Ramos (cell line): ENCODE results near the gene GOLGA8J.
"Not testable (repeated sequence)": the region's sequence is repeated elsewhere in the genome, so short reads cannot be mapped to it uniquely, and the experiment has no call there.

Experiments used
- in situ Hi-C: fragments of 300-500 bp; cut with MboI; formaldehyde crosslinking; loops from one replicate; pipeline ENCODE4 v1.14.3; 2022; ENCODE audit warnings: low sequenced_read_pairs; ENCODE audit not compliant: unreplicated experiment

GOLGA8J gene, protein sequence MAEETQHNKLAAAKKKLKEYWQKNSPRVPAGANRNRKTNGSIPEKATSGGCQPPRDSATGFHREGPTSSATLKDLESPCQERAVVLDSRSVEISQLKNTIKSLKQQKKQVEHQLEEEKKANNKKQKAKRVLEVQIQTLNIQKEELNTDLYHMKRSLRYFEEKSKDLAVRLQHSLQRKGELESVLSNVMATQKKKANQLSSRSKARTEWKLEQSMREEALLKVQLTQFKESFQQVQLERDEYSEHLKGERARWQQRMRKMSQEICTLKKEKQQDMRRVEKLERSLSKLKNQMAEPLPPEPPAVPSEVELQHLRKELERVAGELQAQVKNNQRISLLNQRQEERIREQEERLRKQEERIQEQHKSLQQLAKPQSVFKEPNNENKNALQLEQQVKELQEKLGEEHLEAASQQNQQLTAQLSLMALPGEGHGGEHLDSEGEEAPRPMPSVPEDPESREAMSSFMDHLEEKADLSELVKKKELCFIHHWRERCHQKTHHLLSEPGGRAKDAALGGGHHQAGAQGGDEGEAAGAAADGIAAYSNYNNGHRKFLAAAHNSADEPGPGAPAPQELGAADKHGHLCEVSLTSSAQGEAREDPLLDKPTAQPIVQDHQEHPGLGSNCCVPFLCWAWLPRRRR

DNA sequence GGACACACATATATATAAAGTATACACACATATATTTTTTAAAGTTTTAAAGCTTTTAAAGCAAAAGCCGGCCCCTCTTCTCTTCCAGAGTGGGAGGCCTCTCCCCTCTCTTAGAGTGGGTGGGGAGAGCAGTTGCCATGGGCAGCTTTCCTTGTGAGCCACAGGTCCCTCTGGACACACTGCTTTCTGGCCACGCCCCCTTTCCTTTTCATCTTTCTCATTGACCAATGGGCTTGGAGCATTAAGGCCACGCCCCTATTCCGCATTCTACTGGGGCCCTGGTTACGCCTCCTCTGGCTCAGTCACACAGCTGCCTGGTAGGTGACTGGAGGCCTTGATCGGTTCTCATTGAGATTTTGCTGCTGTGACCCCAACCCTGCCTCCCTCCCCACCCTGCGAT, at the start of gene GOLGA8J:
Gene GOLGA8J (plus strand): TSS at position 301 of the 400 bp plus-strand sequence. CDS start 98 bp downstream, at position 399.
- in situ Hi-C loops, result not testable (repeated sequence)

DNA sequence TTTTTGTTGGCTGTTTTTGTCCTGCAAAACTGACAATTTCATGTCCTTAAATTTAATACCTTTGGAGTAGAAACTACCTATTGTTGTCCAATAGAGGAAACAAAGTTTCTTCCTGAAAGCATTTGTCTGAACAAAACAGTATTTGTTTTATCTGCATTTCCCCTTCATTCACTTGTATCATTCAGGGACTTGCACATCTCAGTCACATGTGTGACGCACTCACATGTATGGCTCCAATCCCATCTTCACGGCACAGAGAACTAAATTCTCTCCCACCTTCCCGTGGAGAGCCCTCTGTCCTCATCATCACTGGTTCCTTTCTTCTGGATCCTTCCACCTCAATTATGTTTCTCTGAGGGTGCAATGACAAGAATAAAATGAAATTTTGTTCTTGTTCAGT, 49.5 kb upstream of the GOLGA8J start:
- in situ Hi-C loops, result no loop called here

DNA sequence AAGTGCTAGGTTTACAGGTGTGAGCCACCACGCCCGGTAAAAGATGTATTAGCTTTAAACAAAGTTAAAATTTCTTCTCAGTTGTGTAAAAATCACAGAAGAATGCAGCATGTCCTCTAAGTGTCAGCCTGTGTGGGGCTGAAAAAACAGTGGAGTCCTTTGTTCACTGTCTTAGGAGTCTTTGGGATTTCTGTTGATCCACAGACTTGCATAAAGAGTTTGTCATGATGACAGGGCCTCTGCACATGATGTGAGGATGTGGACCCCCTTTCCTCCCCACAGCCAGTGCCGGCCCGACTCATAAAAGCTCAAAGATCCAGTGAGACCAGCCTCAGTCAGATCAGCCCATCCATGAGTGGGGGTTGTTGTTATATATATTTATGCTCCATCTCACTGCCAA, 49.0 kb upstream of the GOLGA8J start:
- in situ Hi-C loops, result no loop called here

DNA sequence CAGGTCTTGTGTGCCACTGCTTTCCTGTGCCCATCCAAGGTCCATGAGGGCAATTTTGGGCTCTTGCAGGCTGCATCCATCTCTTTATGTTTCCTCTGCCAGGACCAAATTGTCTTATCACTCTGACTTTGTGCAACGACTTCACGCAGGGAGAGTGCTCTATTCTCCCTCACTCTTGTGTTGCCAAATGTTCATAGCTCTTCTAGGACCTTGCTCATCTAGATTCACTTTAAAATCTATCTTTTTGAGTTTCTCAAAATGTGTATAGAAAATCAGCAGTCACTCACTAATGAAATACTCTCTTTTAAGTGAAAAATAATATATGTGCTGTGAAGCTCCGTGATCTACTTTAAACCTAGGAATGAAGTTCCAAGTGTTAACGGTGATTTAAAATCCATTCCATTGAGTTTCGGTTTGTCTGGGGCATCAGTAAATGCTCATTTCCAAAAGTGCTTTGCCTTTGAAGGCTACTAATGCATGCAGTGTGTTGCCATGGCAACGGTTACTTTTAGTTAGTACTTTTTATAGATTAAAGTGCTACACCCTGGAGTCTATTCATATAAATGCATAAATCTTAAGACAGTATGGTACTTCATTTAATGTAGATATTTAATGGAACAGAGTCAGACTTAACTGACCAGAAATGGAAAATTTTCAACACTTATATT, 46.6 kb upstream of the GOLGA8J start:
- in situ Hi-C loops, result no loop called here

DNA sequence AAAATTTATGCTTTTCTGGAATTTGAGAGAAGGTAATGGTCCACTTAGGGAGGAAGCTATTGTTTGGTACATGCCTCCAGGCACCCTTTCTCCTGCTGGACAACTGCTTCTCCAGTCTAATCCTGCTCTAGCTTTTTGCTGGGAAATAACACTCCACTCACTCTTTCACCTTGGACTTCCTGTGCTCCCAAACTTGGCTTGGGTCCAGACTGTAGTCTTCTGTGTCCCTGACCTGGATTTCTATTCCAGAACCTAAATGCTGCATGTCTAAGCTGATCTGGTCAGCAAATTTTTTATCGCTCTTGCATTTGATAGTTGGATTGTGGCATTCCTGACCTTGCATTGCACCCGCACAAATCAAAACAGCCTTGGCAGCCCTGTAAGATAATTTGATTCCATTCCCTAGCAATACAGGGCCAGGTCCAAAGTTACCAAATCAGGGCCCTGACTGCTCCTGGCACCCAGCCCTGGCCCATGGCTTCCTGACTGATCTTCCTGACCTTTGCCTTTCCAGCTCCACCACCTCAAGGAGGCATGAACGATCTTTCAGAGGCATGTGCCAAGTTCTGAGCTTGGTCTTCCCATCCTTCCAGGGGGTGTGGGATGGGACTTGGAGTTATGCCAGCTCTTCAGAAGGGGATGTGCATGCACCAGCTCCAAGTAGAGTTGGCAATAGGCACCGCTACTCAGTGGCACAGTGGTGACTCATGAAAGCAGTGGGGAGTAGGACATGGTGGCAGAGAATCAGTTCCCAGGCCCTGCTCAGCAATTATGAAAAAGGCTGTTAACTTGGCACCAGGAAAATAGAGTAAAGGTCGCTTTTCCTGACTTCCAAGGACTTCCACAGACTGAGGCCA, 43.9 kb upstream of the GOLGA8J start:
- in situ Hi-C loops, result no loop called here

DNA sequence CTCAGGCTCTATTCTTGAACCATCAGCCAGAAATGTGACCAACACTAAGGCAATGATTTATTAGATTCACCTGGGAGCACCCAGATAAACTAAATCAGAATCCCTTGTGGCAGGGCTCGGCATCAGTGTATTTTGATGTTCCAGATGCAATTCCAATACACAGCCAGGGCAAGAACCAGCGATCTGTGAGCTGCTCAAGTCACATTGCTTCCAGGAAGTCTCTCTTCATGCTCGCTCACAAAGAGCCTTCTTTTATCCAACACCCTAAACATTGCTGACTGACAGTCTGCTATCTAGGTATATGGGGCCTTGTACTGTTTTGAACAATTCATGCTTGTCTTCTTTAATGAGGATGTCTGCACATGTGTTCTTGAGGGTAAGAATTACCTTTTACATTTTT, 40.9 kb upstream of the GOLGA8J start:
- in situ Hi-C loops, result no loop called here

DNA sequence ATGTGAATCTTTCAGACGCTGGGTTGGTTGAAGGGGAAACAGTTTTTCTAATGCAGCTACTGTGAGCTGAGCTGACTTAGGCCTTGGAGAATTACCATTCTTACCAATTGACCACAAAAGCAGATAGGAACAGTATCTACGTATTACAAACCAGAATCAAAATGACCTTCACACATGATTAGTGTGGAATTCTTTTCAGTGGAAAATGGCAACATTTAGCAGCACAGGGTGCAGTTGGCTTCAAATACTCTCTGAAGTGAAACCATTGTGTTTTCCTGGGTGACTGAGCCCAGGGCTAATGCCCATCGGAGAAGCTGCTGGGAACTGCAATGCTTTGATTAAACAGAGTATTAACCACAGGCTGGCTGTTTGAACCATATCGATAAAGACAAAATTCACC, 40.2 kb upstream of the GOLGA8J start:
- in situ Hi-C loops, result no loop called here

DNA sequence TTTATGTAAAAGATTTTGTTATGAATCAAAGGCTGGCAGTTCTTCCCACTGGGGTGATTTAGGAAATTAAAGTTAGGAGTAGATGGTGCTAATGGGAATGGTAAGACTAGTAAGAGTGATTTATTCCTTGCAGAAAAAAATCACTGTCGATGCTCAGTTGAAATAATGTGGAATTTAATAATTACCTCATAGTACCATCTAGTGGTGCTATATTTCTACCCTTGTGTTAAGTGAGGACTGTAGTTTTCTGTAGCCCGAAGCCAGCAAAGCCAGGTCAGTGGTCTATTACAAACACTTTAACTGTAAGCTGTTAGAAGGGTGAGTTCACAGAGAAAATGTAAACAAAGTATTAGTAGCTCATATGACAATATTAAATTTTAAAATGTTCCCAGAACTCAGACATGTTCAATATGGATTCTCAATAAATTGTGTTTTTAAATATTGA, 39.5 kb upstream of the GOLGA8J start:
- in situ Hi-C loops, result no loop called here

DNA sequence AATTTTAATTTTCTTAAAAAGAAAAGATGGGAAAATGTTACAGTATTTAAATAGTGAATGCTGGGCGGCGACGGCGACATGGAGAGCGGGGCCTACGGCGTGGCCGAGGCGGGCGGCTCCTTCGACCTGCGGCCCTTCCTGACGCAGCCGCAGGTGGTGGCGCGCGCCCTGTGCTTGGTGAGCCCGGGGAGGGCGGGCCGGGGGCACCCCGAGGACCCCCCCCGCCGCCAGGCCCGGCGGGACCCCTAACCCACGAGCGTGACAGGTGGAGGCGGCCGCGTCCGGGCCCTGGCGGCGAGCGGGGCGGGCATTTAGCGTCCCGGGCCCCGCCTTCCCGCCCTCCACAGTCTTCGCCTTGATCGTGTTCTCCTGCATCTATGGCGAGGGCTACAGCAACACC, 38.4 kb upstream of the GOLGA8J start:
- in situ Hi-C loops, result no loop called here

DNA sequence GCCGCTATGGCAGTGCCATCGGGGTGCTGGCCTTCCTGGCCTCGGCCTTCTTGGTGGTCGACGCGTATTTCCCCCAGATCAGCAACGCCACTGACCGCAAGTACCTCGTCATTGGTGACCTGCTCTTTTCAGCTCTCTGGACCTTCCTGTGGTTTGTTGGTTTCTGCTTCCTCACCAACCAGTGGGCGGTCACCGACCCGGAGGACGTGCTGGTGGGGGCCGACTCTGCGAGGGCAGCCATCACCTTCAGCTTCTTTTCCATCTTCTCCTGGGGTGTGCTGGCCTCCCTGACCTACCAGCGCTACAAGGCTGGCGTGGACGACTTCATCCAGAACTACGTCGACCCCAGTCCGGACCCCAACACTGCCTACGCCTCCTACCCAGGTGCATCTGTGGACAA, 37.9 kb upstream of the GOLGA8J start:
- in situ Hi-C loops, result not testable (repeated sequence)

DNA sequence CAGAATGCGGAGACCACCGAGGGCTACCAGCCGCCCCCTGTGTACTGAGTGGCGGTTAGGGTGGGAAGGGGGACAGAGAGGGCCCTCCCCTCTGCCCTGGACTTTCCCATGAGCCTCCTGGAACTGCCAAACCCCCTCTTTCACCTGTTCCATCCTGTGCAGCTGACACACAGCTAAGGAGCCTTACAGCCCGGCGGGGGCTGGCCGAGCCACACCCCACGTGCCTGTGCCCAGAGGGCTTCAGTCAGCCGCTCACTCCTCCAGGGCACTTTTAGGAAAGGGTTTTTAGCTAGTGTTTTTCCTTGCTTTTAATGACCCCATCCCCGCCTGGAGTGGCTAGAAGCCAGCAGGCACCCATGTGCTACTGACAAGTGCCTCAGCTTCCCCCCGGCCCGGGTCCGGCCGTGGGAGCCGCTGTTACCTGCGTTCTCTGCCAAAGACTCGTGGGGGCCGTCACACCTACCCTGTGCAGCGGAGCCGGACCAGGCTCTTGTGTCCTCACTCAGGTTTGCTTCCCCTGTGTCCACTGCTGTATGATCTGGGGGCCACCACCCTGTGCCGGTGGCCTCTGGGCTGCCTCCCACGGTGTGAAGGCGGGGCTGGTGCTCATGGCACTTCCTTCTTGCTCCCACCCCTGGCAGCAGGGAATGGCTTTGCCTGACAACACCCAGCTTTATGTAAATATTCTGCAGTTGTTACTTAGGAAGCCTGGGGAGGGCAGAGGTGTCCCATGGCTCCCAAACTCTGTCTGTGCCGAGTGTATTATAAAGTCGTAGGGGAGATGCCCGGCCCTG, 37.3 kb upstream of the GOLGA8J start:
- in situ Hi-C loops, result not testable (repeated sequence)

DNA sequence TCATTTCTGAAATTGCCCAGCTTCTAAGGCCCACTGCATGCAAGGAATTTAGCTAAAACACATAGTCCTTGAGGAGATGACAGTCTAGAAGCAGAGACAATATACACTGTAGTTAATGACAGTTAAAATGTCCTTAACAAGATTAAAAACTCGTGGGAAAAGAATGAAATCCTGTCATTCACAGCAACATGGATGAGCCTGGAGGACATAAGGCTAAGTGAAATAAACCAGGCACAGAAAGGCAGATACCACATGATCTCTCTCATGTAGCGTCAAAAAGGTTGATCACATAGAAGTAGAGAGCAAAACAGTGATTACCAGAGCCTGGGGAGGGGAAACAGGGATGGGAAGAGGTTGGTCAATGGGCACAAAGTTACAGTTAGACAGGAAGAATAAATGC, 36.3 kb upstream of the GOLGA8J start:
- in situ Hi-C loops, result no loop called here

DNA sequence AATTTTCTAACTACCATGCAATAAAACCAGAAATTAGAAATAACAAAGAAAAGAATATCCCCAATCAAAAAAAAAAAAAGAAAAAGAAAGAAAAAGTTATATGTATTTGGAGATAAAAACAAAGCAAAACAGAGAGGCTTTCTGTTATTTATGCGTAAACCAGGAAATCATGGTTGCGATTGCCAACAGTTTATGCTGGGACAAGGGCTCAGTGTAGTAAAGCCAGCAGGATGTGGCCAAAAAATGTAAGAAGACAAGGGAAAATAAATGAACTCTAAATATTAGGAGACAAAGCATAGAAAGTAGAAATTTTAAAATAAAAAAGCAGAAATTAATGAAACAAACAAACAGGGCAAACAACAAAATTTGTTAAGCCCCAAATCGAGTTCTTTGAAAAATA, 27.2 kb upstream of the GOLGA8J start:
- in situ Hi-C loops, result no loop called here

DNA sequence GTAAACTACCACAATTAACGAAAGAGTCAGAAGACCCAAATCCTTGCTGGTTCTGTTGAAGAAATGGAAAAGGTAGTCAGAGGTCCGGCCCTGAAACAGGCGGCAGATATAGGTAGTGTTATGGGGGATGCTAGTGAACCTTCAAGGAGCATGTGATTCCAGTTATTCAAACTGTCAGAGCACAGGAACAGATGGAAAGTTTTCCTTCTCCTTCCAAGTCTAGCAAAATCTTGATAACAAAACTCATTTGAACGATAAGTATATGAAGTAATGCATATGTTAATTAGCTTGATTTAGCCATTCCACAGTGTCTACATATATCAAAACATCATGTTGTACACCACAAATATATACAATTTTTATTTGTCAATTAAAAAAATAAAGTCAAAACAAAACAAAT, 26.6 kb upstream of the GOLGA8J start:
- in situ Hi-C loops, result no loop called here

DNA sequence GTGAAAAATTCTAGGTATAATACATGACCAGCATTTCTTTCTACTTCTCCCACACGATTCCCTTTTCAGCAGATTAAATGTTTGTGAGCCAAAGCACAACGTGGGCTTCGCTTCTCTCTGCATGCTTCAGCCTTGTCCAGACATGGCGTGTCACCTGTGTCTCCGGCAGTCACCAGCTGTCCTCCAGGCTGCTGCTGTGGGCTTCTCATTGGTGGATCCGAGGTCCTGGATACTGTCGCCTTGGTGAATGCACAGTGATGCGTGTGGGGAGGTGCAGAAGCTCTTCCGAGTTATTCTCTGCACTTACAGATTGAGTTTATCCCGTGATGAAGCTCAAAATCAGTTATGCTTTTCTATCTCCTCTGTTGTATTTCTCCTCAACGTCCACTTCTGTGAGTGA, 23.0 kb upstream of the GOLGA8J start:
- in situ Hi-C loops, result no loop called here

DNA sequence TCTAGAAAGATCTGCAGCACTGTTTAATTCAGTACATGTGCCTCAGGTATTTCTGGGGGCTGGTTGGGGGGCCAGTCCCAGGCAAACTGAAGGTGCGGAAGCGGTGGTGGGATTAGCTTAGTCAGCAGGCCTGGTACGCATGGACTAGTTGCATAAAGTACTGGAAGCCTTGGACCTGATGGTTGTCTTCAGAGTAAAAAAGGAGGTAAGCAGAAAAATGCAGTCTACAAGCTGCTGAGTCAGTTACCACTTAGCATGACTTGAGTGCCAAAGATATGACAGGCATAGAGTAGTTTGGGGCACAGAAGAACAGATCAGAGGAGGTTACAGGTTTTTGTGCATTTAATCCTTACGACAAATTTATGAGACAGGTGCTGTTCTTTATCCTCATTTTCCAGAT, 19.9 kb upstream of the GOLGA8J start:
- in situ Hi-C loops, result no loop called here

DNA sequence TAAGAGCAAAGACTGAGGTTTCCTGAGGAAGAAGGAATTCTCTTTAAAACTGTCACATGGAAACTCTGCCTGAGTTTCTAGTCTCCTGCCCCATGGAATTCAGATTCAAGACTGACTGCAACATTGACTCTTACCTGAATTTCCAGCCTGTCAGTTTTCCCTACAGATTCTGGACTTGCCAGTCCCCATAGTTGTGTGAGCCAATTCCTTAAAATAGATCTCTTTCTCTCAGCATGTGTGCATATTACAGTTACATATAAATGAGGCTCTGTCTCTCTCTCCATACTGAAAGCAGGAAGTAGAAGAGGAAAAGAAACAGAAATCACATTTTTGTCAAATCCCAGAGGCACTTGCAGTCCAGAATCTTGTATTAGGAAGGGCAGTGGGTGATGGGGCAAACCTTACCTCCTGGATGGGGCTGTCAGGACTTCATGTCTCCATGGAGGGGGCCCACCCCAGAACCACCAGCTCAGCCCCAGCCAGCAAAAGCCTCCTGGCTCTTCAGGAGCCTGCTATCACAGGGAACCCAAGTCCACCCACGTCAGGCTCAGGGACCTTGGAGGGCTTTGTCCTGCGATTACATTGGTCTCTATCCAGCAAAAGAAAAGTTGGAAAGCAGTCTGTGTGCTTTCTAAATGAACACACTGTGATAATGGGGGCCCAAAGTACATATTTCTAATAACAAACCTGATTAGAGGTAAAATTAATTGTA, 18.8 kb upstream of the GOLGA8J start:
- in situ Hi-C loops, result no loop called here

DNA sequence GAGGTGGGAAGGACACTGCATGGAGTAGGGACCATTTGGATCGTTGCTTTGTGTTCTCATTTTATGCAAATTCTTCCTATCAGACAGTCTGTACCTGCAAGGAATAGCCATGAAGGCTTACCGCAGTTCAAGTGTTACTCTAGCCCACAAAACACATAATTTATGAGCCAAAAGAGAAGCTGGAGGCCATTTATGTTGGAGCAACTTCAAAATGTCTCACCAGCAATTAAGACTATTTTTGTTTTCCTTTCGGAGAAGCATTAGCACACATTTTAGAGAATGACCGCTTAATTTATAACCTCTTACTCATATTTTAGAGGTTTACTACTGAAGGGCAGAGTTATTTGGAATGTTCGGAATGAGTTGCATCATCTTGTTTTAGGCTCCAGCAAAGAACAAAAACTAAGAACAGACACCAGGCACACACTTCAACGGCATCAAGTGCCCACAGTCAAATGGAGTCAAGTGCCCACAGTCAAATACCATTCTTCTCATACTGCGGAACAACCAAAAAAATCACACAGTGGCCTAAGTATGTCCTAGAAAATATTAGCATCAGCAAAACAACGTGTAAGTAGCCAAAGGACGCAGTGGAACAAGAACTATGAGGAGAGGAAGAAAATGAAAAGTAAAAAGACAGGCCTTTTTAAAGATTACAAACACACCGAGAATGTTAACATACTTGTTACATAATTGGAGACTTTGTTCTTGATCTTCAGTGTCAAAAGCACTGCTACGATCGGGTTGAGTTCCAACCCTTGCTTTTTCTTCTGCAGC, 17.5 kb upstream of the GOLGA8J start:
- in situ Hi-C loops, result no loop called here
